Esophagus squamous epithelium (tissue), 4 donors: ENCODE measurements around the gene ACTR8.

ENCODE experiments used
- POLR2A ChIP-seq, 4 donors: fragments of 450-650 bp; IDR thresholded peaks; one replicate each; pipeline ENCODE4 v1.6.1; 2017; ENCODE audit warnings: antibody characterized with exemption in 4 of 4, mild to moderate bottlenecking in 4 of 4, moderate library complexity in 3 of 4
- TF ChIP-seq, protein P1 (sequence below), 6 experiments: fragments of 450-650 bp in 4 of 6; fragments of 200-600 bp in 2 of 6; sonication (generic) in 2 of 6; IDR thresholded peaks; one replicate each; pipeline ENCODE4 v1.5.1; 2016 to 2019; ENCODE audit warnings: antibody characterized with exemption in 6 of 6, mild to moderate bottlenecking in 4 of 6, moderate library complexity in 4 of 6

DNA sequence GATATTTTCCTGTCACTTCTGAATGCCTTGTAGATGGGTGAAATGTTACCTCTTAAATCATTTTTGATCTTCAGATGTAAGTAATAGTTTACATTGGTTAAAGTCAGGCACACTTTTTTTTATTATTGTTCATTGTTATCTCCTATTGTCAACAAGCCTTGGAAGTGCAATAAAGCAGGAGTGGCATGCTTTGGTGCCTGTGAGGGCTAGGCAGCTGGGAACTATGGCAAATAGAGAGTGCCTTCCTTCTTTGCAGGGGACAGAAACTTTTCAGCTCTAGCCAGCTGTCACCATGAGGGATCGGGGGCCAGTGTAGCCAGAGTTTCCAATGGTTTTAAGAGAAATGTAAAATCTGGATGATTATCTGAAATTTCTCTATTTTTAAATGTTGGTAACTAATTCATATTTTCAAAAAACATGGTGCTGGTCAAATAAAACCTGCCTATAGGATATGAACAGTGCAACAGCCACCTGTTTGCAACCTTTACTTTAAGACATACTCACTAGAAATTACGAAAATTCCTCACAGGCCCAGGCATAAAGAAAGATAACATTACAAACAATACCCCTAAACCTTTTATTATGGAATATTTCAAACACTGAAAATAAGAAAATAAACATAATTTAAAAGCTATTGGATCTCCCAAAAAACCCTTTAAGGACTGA lies 18.8 kb upstream of the ACTR8 start:
- TF ChIP-seq, protein P1, sequence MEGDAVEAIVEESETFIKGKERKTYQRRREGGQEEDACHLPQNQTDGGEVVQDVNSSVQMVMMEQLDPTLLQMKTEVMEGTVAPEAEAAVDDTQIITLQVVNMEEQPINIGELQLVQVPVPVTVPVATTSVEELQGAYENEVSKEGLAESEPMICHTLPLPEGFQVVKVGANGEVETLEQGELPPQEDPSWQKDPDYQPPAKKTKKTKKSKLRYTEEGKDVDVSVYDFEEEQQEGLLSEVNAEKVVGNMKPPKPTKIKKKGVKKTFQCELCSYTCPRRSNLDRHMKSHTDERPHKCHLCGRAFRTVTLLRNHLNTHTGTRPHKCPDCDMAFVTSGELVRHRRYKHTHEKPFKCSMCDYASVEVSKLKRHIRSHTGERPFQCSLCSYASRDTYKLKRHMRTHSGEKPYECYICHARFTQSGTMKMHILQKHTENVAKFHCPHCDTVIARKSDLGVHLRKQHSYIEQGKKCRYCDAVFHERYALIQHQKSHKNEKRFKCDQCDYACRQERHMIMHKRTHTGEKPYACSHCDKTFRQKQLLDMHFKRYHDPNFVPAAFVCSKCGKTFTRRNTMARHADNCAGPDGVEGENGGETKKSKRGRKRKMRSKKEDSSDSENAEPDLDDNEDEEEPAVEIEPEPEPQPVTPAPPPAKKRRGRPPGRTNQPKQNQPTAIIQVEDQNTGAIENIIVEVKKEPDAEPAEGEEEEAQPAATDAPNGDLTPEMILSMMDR (IDR thresholded peaks at IDR 0.05) = no peak
- no peak for TF ChIP-seq POLR2A (IDR thresholded peaks at IDR 0.05)
